H9 (cell line): Measurements from ENCODE around the gene SLC4A3. TPM values are rescaled to one million over a fixed set of nuclear protein-coding genes. Genes with fewer than 3 reads are reported as not detected.

Source experiments
- DNase-seq: peaks from one replicate; pipeline ENCODE4 v3.0.0-alpha.2; 2017
- H2AFZ ChIP-seq: one replicate; pipeline ENCODE4 v1.6.1; 2013; ENCODE audit warnings: mild to moderate bottlenecking, low read length, control low read depth, moderate library complexity
- H2AK5ac ChIP-seq: 2 replicates; pipeline ENCODE4 v1.6.1; 2013; ENCODE audit warnings: low read length, control low read depth, mixed read lengths; ENCODE audit not compliant: insufficient read length
- H2BK120ac ChIP-seq: one replicate; pipeline ENCODE4 v1.6.1; 2013; ENCODE audit warnings: low read depth, mild to moderate bottlenecking, low read length, control low read depth, inconsistent platforms; ENCODE audit not compliant: poor library complexity, severe bottlenecking
- H2BK12ac ChIP-seq: 2 replicates; pipeline ENCODE4 v1.6.1; 2013; ENCODE audit warnings: low read length, control low read depth, mixed read lengths, low read depth; ENCODE audit not compliant: insufficient read length
- H2BK15ac ChIP-seq: 2 replicates; pipeline ENCODE4 v1.6.1; 2013; ENCODE audit warnings: low read depth, low read length, control low read depth
- H2BK20ac ChIP-seq: one replicate; pipeline ENCODE4 v1.6.1; 2013; ENCODE audit warnings: low read depth, mild to moderate bottlenecking, low read length, control low read depth, inconsistent platforms; ENCODE audit not compliant: poor library complexity, severe bottlenecking
- H2BK5ac ChIP-seq: 2 replicates; pipeline ENCODE4 v1.6.1; 2013; ENCODE audit warnings: low read length, control low read depth, mixed read lengths; ENCODE audit not compliant: insufficient read length
- H3K14ac ChIP-seq: 2 replicates; pipeline ENCODE4 v1.6.1; 2013; ENCODE audit warnings: low read length, control low read depth; ENCODE audit not compliant: insufficient read depth
- H3K18ac ChIP-seq: 2 replicates; pipeline ENCODE4 v1.6.1; 2013; ENCODE audit warnings: low read depth, mild to moderate bottlenecking, mixed read lengths, low read length, control low read depth; ENCODE audit not compliant: insufficient read length
- H3K23ac ChIP-seq: 2 replicates; pipeline ENCODE4 v1.6.1; 2013; ENCODE audit warnings: low read length, control low read depth, mixed read lengths, low read depth; ENCODE audit not compliant: insufficient read length
- H3K23me2 ChIP-seq: 2 replicates; pipeline ENCODE4 v1.6.1; 2013; ENCODE audit warnings: low read depth, mild to moderate bottlenecking, mixed read lengths, low read length, control low read depth; ENCODE audit not compliant: insufficient read length, poor library complexity, severe bottlenecking
- H3K27ac ChIP-seq: 2 replicates; pipeline ENCODE4 v1.5.1; 2013; ENCODE audit warnings: low read length, control low read depth, mixed read lengths, low read depth; ENCODE audit not compliant: insufficient read length
- H3K27me3 ChIP-seq: 2 replicates; pipeline ENCODE4 v1.6.1; 2013; ENCODE audit warnings: low read length, control low read depth, inconsistent platforms; ENCODE audit not compliant: insufficient read depth
- H3K4ac ChIP-seq: 2 replicates; pipeline ENCODE4 v1.6.1; 2013; ENCODE audit warnings: low read depth, mild to moderate bottlenecking, control low read depth, inconsistent platforms, low read length, moderate library complexity
- H3K4me1 ChIP-seq: 2 replicates; pipeline ENCODE4 v1.6.1; 2013; ENCODE audit warnings: low read length, control low read depth, inconsistent platforms; ENCODE audit not compliant: insufficient read depth
- H3K4me2 ChIP-seq: 2 replicates; pipeline ENCODE4 v1.6.1; 2013; ENCODE audit warnings: low read length, control low read depth, mixed read lengths; ENCODE audit not compliant: insufficient read length, insufficient read depth
- H3K56ac ChIP-seq: 2 replicates; pipeline ENCODE4 v1.6.1; 2013; ENCODE audit warnings: low read depth, mild to moderate bottlenecking, mixed read lengths, low read length, control low read depth; ENCODE audit not compliant: insufficient read length
- H3K79me1 ChIP-seq: 2 replicates; pipeline ENCODE4 v1.6.1; 2013; ENCODE audit warnings: low read depth, mild to moderate bottlenecking, moderate library complexity, low read length, control low read depth, inconsistent platforms; ENCODE audit not compliant: insufficient read depth, poor library complexity, severe bottlenecking
- H3K79me2 ChIP-seq: 2 replicates; pipeline ENCODE4 v1.6.1; 2013; ENCODE audit warnings: low read length, control low read depth, inconsistent platforms; ENCODE audit not compliant: insufficient read depth
- H3K9ac ChIP-seq: 2 replicates; pipeline ENCODE4 v1.6.1; 2013; ENCODE audit warnings: low read length, control low read depth, mixed read lengths; ENCODE audit not compliant: insufficient read length; ENCODE audit errors: extremely low read depth
- H3K9me3 ChIP-seq: one replicate; pipeline ENCODE4 v1.6.1; 2013; ENCODE audit warnings: low read depth, low read length, inconsistent platforms; ENCODE audit not compliant: control insufficient read depth
- H3T11ph ChIP-seq: one replicate; pipeline ENCODE4 v1.6.1; 2013; ENCODE audit warnings: mild to moderate bottlenecking, low read length, control low read depth, inconsistent platforms
- H4K20me1 ChIP-seq: one replicate; pipeline ENCODE4 v1.6.1; 2013; ENCODE audit not compliant: control insufficient read depth, insufficient read length, insufficient read depth
- H4K5ac ChIP-seq: 2 replicates; pipeline ENCODE4 v1.6.1; 2013; ENCODE audit warnings: low read depth, mild to moderate bottlenecking, mixed read lengths, low read length, control low read depth; ENCODE audit not compliant: insufficient read length
- H4K8ac ChIP-seq: replicated peaks from 2 replicates; pipeline ENCODE4 v1.6.1; 2013; ENCODE audit warnings: low read length, control low read depth, mixed read lengths, low read depth; ENCODE audit not compliant: insufficient read length
- H4K91ac ChIP-seq: 2 replicates; pipeline ENCODE4 v1.6.1; 2013; ENCODE audit warnings: low read depth, mild to moderate bottlenecking, moderate library complexity, mixed read lengths, low read length, control low read depth; ENCODE audit not compliant: insufficient read length
- H3K27ac Mint-ChIP-seq, 3 experiments: 2 replicates in 2 of 3; 3 replicates in 1 of 3; pipeline ENCODE4 v1.8.0; 2020 to 2021; ENCODE audit warnings: mixed read lengths in 3 of 3, mild to moderate bottlenecking in 1 of 3, moderate library complexity in 1 of 3
- H3K27me3 Mint-ChIP-seq: 2 replicates; pipeline ENCODE4 v1.8.0; 2021; ENCODE audit warnings: low read depth, mild to moderate bottlenecking, moderate library complexity, mixed read lengths
- H3K36me3 Mint-ChIP-seq, 3 experiments: 2 replicates in 2 of 3; 3 replicates in 1 of 3; pipeline ENCODE4 v1.8.0; 2020 to 2021; ENCODE audit warnings: low read depth in 3 of 3, mixed read lengths in 3 of 3; ENCODE audit not compliant: insufficient read depth in 1 of 3
- H3K4me1 Mint-ChIP-seq, 2 experiments: 2 replicates each; pipeline ENCODE4 v1.8.0; 2020; ENCODE audit warnings: mixed read lengths in 2 of 2
- H3K4me3 Mint-ChIP-seq, 2 experiments: 2 replicates in 1 of 2; 3 replicates in 1 of 2; pipeline ENCODE4 v1.8.0; 2020 to 2021; ENCODE audit warnings: mild to moderate bottlenecking in 2 of 2, mixed read lengths in 2 of 2, moderate library complexity in 1 of 2
- H3K9me3 Mint-ChIP-seq, 2 experiments: 2 replicates in 1 of 2; 3 replicates in 1 of 2; pipeline ENCODE4 v1.8.0; 2020; ENCODE audit warnings: mild to moderate bottlenecking in 2 of 2, mixed read lengths in 2 of 2, moderate library complexity in 1 of 2
- WGBS: extraction: QIAGEN DNeasy Blood & Tissue Kit; methylation state at CpG from one replicate; pipeline ENCODE4 v1.1.7; 2013; ENCODE audit warnings: missing lambda C conversion rate, low lambda C conversion rate, mixed read lengths; ENCODE audit not compliant: insufficient read length; ENCODE audit errors: extremely low coverage; 5-methylcytosine and 5-hydroxymethylcytosine counted together
- total RNA-seq: library from RNA; stranded (reverse); gene quantifications from 2 replicates; pipeline ENCODE4 v1.2.1, GENCODE V29; 2021
- TF ChIP-seq, protein P1 (sequence below): fragments of 200-600 bp; sonication (generic); conservative IDR thresholded peaks from 3 replicates; pipeline ENCODE4 v1.8.0; 2021; ENCODE audit warnings: antibody characterized with exemption, mild to moderate bottlenecking

Gene SLC4A3
- total RNA-seq, 1 experiment from 2014 or later = 11.1 TPM

DNA sequence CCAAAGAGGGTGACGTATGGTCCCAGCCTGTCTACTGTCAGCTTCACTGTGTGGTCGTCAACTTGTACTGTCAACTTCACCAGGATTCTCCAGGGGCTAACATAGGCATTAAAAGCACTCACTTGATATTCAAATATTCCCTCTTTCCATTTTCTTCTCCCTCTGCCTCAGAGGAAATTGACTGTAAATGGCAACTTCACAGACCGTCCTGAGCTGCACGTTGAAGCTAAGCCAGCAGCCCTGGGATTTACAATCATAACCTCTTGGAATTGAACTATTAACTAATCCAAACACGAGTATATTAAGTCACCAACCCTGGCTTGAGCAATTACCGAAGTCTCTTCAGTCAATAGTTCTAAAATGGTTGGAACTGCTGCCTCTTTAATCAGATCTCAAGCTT is 38.5 kb downstream of the SLC4A3 start:
- Histone ChIP-seq H3K4ac (no peak overlapping the region), H4K91ac (no peak overlapping the region), H3K4me2 (no peak overlapping the region), H3K79me1 (no peaks in the 10 kb centered on the region), H2BK20ac (no peak overlapping the region), H3K14ac (no peak overlapping the region), H4K20me1 (no peaks in the 10 kb centered on the region), H3K79me2 (no peaks in the 10 kb centered on the region), H3K27me3 (no peaks in the 10 kb centered on the region), H2BK5ac (no peak overlapping the region), H2AFZ (no peak overlapping the region), H4K8ac (no peak overlapping the region), H4K5ac (no peak overlapping the region), H2BK120ac (no peak overlapping the region), H3K18ac (no peak overlapping the region), H3K9ac (no peak overlapping the region), H3K4me1 (no peaks in the 10 kb centered on the region), H2BK15ac (no peak overlapping the region), H3K9me3 (no peaks in the 10 kb centered on the region), H3K23me2 (no peaks in the 10 kb centered on the region), H2BK12ac (no peak overlapping the region), H3K27ac (no peak overlapping the region), H3T11ph (no peak overlapping the region), H3K56ac (no peak overlapping the region), H2AK5ac (no peak overlapping the region), H3K23ac (no peak overlapping the region)
- Mint-ChIP-seq H3K4me1 (peaks cover 22 to 29% of the 10 kb centered on the region in 2 experiments), H3K27me3 (peaks cover 1% of the 10 kb centered on the region; the same call in 1 of the 2 replicates), H3K27ac (no peak overlapping the region; a peak in 1 of 7 replicates), H3K9me3 (peaks cover 10% of the 10 kb centered on the region in 2 experiments; a peak in 3 of 5 replicates), H3K36me3 (peaks cover 3 to 11% (median 5%) of the 10 kb centered on the region in 3 experiments; a peak in 4 of 7 replicates), H3K4me3 (no peak overlapping the region)
- WGBS = no CpG with 5 or more reads among the region's 6 CpGs
- TF ChIP-seq, protein P1, sequence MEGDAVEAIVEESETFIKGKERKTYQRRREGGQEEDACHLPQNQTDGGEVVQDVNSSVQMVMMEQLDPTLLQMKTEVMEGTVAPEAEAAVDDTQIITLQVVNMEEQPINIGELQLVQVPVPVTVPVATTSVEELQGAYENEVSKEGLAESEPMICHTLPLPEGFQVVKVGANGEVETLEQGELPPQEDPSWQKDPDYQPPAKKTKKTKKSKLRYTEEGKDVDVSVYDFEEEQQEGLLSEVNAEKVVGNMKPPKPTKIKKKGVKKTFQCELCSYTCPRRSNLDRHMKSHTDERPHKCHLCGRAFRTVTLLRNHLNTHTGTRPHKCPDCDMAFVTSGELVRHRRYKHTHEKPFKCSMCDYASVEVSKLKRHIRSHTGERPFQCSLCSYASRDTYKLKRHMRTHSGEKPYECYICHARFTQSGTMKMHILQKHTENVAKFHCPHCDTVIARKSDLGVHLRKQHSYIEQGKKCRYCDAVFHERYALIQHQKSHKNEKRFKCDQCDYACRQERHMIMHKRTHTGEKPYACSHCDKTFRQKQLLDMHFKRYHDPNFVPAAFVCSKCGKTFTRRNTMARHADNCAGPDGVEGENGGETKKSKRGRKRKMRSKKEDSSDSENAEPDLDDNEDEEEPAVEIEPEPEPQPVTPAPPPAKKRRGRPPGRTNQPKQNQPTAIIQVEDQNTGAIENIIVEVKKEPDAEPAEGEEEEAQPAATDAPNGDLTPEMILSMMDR = no peak
- DNase-seq = no peak
